ENCODE results near the gene CCDC88A.
"Not testable (repeated sequence)": the region's sequence is repeated elsewhere in the genome, so short reads cannot be mapped to it uniquely, and the experiment has no call there.

CCDC88A gene

DNA sequence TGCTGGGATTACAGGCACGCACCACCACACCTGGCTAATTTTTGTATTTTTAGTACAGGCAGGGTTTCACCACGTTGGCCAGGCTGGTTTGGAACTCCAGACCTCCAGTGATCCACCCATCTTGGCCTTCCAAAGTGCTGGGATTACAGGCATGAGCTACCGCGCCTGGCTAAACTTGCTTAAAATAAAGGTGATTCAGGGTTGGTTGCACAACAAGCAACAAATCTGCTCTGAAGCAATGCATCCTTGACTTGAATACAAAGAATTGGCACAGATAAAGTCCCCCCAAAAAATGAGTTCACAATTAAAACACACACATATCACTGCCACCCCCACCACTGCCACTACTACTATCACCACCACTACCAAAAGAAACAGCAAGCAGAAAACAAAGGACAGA lies 34.9 kb downstream of the CCDC88A start:
- no peak for DNase-seq

DNA sequence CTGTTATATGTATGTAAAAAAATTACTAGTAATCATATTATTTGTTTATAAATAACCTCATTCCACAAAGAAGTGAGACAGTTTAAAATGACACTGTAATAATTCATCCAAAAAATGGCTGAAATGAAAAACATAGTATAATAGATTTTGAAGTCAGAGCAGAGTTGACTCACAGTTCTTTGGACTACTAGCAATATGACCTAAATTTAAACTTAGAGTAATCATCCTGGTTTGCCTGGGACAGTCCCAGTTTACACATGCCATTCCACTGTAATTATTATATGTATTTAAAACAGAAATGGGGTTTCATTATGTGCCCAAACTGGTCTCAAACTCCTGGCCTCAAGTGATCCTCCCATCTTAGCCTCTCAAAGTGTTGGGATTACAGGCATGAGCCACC lies 48.3 kb downstream of the CCDC88A start:
- no peak for DNase-seq

DNA sequence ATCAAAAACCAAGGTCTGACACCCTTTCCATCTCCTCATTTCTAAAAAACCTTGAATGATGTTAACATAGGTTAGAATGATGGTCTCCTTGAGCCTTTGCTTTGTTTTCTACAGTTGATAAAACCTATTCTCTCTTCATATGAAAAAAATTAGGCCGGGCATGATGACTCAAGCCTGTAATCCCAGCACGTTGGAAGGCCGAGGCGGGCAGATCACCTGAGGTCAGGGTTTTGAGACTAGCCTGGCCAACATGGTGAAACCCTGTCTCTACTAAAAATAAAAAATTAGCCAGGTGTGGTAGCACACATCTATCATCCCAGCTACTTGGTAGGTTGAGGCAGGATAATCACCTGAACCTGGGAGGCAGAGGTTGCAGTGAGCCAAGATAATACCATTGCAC lies 49.4 kb downstream of the CCDC88A start:
- DNase-seq = no peak

DNA sequence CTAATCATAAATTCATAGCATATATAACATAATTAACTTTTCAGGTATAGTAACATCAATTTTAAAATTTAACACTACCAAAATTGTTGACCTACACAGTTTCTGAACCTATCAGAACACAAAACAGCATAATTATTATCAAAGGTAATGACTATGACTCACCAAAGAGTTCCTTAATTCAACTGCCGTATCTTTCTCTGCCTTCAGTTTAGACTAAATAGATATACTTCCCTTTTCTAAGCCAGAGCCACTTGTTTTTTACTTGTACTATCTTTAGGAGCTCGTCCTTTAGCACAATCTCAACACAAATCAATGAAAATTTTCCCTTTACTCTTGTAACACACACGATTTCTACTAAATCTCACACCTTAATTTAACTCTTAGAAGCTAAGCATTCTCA lies 54.4 kb downstream of the CCDC88A start:
- DNase-seq = no peak

DNA sequence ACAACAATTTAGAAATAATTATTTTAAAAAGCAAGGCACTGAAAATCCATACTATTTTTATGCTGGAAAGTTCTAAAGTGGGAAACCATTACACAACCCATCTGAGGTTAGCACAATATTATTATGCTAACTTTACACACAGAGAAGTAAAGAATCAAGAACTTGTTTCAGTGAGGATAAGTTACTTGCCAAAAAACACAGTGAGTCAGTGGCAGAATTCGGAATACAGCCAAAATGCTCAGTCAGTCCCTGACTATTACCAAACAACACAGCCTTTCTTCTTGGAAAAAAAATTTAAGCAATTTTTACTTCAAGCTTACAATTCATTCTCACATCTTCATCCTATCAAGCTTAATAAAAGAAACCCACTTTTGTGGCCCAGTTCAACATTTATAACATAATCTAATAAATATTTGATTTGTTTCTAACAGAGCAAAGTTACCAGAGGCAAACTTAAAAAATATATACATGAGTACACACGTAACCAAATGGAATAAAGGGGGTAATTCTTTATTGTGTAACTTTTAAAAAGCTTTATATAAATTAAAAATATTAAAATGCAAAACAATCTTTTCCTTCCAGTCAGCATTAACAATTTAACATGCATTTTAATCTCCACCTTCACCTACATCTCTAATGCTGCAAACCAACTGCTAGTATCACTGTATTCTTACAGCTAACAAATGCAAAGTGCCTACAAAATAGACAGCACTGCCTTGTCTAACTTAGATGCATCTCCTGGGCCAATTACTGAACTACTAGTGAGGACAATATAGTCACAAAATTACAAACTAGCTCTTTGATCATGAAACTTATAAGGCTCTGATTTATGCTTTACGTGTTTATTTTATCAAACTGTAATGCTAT lies 55.2 kb downstream of the CCDC88A start:
- DNase-seq = no peak

DNA sequence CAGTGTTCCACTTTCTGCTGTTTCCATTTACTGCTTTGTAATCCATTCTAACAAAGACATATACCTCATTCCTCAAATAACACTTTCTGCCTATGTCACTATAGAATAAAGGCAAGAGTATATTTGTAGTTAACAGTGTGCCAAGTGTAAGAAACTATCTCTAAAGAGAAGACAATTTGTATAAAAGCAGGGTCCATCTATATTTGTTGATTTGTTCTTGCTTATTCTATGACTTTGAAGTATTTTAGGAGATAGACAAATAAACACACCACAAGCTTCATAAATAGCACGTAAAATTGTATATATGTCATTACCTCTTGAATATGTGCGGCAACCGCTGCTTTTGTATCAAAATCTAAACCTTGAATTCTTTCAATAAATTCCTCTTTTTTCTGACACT lies 56.0 kb downstream of the CCDC88A start:
- no peak for DNase-seq

DNA sequence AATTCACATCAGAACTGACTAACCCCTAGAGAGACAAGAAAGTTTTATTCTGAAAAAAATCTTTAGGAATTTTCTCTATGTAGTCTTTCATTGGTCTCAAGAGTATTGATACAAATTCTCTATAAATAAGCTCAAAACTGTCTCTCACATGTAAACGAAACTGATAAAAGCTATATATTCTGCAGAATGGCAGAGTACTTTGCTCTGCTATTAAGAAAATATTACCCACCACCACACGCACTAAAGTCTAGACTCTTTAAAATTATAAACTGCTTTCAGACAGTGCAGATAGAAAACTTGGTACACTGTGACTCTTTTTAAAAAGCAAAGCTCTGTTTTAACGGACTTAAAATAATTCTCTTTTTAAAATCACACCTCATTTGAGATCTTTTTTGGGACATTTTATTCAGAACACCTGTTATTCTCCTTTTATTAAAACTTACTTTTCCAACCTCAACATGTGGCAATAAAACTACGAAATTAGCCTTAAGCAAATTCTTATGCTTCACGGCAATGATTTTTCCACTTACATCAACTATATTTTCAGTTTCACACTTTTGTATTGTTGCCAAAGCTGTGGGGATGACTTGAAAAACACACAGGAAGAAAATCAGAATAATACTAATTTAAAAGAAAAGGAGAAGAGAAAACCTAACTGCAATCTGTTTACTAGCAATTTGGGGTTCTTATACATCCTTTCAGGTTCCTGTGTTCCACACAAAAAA lies 58.0 kb downstream of the CCDC88A start:
- DNase-seq = no peak

DNA sequence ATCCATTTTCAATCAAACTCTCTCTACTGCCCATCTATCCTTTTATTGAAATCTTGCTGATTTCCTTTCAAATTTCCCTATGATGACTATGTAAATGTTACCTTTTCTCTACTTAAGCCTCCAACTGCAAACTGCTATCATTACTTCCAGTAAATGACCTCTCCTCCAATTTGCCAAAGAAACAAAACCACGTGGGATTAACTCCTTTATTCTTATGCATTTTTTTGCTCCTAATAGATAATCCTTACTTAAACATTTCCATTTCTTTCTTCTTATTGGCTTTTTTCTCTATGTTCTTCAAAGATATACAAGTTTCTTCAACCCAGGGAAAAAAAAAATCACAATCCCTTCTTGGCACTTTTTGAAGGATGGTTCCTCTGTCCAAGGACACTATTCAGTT lies 61.2 kb downstream of the CCDC88A start:
- DNase-seq = no peak

DNA sequence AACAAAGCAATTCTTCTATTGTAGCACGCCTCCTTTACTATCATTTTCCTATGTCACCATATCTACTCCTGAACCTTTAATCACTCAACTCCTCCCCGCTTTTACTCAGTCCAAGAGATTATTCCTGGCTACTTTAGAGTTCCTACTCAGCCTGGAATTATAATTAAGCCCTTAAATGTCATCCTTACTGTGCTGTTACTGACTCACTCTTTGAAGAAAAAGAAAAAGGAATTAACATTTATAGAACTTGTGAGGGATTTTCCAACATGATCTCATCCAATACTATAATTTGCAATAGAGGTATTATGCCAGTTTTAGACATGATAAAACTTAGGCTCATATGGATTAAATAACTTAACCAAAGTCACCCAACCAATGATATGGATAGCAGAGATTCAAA lies 61.7 kb downstream of the CCDC88A start:
- DNase-seq = no peak

DNA sequence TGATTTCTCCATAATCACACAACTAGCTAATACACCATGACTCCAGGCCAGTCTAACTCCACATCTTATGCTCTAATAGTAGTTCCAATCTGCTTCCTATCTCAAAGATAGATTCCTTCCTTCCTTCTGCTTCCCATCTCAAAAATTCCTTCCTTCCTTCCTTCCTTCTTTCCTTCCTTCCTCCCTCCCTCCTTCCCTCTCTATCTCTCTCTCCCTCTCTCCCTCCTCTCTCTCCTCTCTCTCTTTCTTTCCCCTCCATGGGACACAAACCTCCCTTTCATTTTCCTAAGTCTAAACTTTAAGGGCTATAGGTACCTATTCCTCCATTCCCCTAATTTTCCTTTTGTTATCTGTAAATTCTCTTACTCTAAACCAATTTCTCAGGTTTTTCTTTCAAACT lies 62.5 kb downstream of the CCDC88A start:
- DNase-seq = no peak

DNA sequence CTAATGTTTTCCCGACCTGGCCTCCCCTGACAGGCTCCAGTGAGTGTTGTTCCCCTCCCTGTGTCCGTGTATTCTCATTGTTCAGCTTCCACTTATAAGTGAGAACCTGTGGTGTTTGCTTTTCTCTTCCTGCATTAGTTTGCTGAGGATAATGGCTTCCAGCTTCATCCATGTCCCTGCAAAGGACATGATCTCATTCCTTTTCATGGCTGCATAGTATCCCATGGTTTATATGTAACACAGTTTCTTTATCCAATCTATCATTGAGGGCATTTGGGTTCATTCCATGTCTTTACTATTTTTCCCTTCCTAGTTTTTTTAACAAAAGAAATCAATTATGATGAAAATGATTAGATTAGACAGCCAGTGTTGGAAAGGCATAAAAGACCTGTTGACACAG lies 63.5 kb downstream of the CCDC88A start:
- DNase-seq = not testable (repeated sequence)

DNA sequence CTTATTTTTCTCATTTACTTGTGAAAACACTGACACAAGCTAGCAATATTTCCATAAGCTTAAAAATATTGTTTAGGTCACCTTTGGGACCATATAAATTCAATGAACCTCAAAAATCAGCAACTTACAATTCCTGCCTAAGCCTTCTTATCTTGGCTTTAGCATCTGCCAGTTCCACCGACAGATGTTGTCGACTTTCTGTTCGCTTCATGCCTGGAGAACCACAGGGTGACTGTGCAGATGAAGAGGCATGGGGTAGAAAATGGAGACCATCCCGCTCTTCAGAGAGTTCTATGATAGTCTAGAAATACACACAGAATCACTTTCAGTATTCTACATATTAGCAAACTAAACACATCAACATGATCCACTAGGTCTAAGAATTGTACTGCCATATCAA lies 64.2 kb downstream of the CCDC88A start:
- DNase-seq = no peak

DNA sequence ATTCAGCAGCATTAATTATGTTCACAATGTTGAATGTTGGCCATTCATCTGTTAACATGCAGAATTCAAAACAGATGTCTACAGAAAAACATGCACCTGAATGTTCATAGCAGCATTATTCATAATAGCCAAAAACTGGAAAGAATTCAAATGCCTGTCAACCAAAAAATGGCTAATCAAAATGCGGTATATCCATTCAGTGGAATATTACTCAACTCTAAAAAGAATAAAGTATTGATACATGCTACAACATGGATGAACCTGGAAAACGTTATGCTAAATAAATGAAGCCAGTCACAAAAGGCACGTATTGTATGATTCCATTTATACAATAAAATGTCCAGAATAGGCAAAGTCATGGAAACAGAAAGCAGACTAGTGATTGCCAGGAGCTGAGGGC lies 68.0 kb downstream of the CCDC88A start:
- DNase-seq = no peak

DNA sequence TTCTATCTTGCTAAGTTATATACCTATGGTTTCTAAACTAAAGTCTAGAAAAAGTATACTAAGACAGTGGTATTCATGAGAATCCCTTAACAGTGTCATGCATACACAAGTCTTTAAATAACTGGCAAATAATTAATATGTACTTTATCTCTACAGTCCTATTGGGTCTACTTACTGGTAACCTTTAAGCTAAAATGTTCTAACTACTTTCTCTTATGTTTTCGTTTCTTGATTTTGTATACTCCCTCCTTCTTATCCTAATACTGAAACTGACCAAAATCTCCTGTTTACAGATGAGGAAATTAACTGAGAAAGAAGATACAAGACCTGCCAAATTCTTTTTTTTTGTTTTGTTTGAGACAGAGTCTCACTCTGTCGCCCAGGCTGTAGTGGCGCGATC lies 74.6 kb downstream of the CCDC88A start:
- DNase-seq = no peak

DNA sequence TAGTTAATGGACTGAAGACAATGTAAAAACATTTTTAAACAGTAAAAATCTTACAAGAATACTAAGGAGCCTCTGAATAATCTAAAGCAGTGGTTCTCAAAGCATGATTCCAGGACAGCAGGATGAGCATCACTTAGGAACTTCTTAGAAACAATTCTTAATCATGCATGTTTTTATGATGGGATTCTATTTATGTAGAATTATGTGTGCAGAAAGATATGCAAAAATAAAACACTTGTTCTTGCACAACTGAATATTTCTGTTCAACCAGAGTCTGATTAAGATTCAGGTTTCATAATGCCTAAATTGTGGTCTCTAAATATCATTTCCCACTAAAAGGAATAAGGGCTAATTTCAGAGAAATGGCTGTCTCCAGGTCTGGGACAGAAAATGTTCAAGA lies 81.4 kb downstream of the CCDC88A start:
- no peak for DNase-seq

DNA sequence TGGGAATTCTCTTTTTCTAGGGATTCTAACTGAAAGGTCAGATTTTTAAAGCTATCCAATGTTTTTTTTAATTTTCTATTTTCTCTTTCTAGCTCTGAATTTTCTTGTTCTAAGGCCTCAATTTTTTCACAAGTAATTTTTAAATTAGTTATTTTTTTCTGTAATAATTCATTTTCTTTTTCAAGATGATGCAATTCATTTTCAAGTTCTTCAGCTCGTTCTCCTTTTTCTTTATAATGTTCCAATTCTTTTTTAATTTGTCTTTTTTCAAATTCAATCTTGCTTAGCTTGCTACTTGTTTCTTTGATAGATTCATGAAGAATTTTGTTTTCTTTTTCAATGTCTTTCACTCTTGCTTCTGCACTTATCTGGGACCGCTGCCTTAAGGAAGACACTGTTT lies 84.9 kb downstream of the CCDC88A start:
- DNase-seq = no peak

DNA sequence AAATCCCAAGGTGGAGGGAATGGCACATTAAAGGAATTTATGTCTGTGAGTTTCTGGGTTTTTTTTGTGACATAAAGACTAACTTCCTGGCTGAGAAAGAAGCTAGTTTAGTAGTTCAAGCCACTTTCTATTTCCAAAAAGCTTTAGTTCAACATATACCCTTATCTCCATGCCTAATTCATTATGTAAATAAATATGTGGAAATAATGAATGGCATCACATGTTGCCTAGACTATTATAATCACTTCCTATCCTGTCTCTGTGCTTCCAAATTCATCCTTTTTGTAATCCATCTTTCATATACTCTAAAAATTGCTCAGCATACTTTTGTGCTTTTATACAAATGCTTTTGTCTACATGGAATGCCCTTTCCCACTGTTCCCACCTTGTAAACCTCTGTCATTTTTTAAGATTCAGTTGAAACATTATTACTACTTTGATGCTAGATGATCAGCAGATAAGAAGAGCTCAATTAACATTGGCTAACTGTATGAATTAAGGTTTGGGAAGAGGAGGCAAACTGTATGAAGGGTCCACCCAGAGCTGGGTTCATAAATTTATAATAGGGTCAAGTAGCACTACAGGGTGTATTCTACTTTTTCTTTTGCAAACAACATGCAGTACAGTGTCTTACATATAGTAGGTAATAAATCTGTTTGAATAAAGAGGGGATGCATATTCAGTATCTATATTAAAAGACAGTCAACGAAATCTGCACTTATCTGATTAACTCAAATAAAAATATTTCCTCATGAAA lies 88.9 kb downstream of the CCDC88A start:
- no peak for DNase-seq

DNA sequence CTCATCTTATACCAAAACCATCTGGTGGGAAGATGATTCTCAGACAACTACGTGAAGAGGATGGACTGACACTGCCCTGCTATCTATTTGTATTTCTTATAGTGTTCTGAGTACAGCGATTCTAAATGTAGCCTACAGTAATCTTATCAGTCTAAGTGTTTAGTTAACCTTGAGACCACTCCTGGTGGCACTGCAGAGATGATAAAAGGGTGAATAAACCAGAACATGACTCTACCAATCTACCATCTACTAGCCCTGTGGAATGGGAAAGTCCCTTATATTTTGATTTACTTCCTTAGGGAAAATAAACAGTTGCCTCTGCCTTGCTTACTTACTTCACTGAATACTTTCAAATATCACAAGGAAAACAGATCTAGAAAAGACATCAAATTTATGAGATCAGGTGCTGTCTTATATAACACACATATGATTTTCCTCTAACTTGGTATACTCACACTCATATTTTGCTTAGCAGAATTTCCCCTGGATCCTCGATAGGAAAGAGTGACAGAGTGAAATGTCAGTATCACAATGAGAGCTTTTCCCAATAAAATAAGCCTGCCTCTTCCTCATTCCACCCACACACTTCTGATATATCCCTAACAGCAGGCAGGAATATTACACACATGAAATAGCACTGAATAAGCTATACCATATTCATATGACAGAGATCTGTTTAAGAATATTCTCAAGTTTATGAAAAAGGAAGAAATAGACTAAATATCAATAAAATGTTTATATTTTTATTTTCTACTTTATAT lies 92.0 kb downstream of the CCDC88A start:
- no peak for DNase-seq

DNA sequence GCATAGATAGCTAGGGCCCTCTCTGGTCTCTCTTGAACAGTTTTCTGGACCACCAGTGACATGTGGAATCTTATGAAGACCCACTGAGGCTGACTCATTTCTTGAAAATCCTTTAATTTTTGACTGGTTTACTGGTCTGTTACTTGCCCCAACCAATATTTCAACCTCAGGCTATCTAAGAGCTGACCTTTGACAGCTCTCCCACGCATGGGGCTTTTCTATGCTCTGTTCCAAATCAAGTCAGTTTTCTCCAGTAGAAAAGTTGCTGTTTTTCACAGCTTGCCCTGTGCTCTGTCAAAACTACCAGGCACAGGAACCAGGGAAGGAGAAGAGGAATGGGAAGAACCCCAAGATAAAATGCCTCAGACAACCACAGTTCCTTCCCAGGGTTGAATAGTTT lies 104.7 kb downstream of the CCDC88A start:
- DNase-seq = no peak

DNA sequence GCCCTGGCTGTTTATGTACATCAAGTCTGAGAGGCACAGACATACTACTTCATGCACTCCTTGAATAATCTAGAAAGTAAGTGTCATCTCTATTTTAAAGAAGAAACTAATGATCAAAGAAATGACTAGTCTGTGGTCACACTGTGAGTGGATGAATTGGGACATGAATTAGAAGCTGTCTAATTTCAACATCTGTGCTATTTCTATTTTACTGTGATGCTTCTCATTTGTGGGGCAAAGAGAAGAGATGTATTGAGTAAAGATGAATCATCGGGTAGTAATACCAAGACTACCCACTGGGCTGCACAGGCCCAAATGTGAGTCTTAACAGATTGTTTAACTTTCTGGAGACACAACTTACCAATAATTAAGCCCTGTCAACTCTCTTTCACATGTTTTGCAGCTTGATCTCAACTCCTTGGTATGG lies 108.2 kb downstream of the CCDC88A start:
- no peak for DNase-seq

DNA sequence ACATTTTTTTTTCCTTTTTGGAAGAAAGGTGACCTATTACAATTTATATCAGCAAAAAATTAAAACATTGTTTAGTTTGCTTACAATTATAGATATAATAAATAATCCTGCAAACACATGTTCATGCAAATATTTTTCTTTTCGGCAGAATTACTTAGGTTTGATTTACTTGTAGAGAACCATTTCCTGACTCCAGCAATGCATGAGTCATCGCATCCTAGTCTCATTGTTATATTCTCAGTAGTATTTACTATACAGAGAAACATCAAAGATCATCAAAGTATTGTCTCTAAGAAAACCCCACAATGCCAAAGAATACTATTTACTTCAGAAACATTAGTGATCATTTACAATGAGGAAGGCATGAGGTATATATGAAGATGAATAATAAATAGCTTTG lies 110.2 kb downstream of the CCDC88A start:
- DNase-seq = no peak

DNA sequence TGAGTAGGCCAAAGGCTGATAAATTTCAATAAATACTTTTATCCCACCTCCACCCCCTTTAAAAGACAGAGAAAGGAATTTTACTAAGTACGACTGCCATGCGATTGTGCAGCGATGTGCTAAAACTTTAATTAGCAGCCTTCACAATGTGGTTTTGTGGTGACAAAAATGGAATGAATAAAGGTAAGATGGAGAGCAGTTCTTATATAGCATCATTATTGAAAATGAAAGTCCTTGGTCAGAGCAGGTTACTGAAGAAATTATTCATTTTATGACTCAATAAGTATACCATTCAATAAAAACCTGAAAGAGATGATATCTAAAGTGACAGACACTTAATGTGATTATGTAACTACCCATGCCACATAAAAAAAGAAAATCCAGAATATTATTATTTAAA lies 117.4 kb downstream of the CCDC88A start:
- DNase-seq = no peak

DNA sequence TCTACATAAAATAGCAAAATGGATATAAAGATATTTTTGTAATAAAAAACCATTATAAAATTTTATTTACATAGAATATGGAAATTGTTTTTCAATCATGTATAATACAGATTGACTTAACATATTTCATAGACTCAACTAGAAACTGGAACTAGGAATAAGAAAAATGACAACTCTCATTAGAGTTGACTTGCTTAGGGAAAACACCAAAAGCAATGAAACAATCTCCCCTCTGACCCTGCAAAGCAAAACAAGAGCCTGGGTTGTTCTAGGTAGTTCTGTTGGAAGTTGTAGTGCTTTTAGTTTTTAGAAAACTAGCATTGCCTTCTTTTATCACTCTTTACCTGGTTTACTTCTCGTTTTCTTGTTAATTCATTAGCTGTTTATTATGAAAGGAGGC lies 118.4 kb downstream of the CCDC88A start:
- DNase-seq = no peak
